Measurements from ENCODE around the gene FBXL16. TPM values are rescaled to one million over a fixed set of nuclear protein-coding genes. Genes with fewer than 3 reads are reported as not detected.

Gene FBXL16
- total RNA-seq, 1 experiment from 2014 or later: 40.5 TPM

DNA sequence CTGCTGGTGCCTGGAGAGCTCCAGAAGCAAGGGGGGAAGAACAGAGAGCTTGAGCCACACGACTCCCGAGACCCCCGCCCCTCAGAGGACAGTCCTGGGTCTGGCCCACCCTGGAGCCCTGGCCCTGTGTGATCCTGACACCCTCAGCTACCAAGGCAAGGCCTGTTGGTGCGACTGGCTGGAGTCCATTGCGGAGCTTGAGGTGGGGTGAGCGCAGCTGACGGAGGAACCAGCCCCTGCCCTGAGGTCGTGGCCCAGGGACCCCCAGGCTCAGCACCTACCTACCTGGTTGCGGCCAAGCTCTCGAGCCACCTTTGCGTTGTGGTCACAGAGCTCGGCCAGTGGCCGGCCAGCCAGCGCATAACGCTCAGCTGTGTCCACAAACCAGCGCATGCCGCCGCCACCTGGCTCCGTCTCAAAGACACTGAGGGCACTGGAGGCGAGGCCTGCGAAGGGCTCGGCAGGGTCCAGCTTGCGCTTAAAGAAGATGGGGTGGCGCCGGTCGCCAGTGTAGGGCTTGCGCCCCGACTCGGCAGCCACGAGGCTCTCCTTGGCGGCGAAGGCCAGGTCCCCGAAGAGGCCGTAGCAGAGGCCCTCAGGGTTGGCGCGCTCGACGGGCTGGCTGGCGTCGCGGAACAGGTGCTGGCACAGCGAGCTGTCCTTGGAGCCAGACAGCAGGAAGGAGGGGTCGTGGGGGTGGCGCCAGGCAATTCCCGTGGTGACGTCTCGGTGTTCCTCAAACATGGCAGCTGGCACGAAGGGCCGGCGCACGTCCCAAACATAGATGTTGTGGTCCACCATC lies 18.9 kb downstream of the FBXL16 start:
- Mint-ChIP-seq H3K27ac (ENCODE audit: low read depth, unreplicated experiment) (no peak overlapping the region), H3K36me3 (ENCODE audit: insufficient read depth, unreplicated experiment) (peaks cover 70% of the 10 kb centered on the region)
- POLR2A ChIA-PET: interaction anchor here (0.5 to 1.3 kb wide), 6 partner anchors 9 to 53 kb away, joined by 3 to 6 read pairs (median 4); partner anchors contain the start of gene ANTKMT

DNA sequence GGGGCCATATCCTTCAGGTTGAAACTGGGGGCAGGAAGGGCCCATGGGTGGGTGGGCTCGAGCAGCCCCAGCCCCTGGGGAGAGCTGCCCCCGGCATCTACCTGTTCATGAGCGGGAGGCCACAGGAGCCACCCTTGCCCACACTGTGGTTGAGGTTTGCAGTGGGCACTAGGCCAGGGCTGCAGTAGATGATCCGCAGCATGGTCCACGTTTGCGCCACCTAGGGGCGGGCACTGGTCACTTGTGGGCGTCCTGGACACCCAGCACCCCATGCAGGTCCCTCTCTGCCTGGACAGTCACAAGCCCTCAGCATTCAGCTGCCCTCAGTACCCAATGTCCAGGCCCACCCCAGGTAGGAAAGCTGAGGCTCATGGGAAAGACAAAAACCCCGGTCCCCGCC lies 19.6 kb downstream of the FBXL16 start:
- H3K4me3 Mint-ChIP-seq (ENCODE audit: unreplicated experiment): peak overlapping the region; percentile 76
- CTCF ChIA-PET: interaction anchor here (0.6 to 1.3 kb wide), 5 partner anchors 10 to 62 kb away, joined by 3 read pairs; no protein-coding TSS in a partner anchor
- POLR2A ChIA-PET: interaction anchor here (1.1 to 1.3 kb wide), 5 partner anchors 9 to 34 kb away, joined by 3 to 6 read pairs (median 4); partner anchors contain the start of gene ANTKMT
- intact Hi-C loops (cut with micrococcal nuclease): no loop called here
- DNase-seq (ENCODE audit: unreplicated experiment): peak; percentile 67
- TF ChIP-seq, protein P1, sequence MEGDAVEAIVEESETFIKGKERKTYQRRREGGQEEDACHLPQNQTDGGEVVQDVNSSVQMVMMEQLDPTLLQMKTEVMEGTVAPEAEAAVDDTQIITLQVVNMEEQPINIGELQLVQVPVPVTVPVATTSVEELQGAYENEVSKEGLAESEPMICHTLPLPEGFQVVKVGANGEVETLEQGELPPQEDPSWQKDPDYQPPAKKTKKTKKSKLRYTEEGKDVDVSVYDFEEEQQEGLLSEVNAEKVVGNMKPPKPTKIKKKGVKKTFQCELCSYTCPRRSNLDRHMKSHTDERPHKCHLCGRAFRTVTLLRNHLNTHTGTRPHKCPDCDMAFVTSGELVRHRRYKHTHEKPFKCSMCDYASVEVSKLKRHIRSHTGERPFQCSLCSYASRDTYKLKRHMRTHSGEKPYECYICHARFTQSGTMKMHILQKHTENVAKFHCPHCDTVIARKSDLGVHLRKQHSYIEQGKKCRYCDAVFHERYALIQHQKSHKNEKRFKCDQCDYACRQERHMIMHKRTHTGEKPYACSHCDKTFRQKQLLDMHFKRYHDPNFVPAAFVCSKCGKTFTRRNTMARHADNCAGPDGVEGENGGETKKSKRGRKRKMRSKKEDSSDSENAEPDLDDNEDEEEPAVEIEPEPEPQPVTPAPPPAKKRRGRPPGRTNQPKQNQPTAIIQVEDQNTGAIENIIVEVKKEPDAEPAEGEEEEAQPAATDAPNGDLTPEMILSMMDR (IDR thresholded peaks at IDR 0.05; ENCODE audit: unreplicated experiment): peak; percentile 57
- peaks cover 6% of the 10 kb centered on the region for H3K4me1 Mint-ChIP-seq (ENCODE audit: insufficient read depth, unreplicated experiment)
- BruUV-seq (replicated peaks): no TSS peak
- H3K27me3 Mint-ChIP-seq (ENCODE audit: insufficient read depth, unreplicated experiment): no peaks in the 10 kb centered on the region
- no peak overlapping the region for H3K27ac Mint-ChIP-seq (ENCODE audit: low read depth, unreplicated experiment)
- no peaks in the 10 kb centered on the region for H3K9me3 Mint-ChIP-seq (ENCODE audit: unreplicated experiment)
- peaks cover 70% of the 10 kb centered on the region for H3K36me3 Mint-ChIP-seq (ENCODE audit: insufficient read depth, unreplicated experiment)

More for the DNA sequence above, 18.9 kb downstream of the FBXL16 start:
- no TSS peak for BruUV-seq (replicated peaks)
- TF ChIP-seq, protein P1 (IDR thresholded peaks at IDR 0.05; ENCODE audit: unreplicated experiment): no peak
- no peak for DNase-seq (ENCODE audit: unreplicated experiment)
- H3K4me3 Mint-ChIP-seq (ENCODE audit: unreplicated experiment): no peak overlapping the region
- no peaks in the 10 kb centered on the region for H3K27me3 Mint-ChIP-seq (ENCODE audit: insufficient read depth, unreplicated experiment)
- H3K9me3 Mint-ChIP-seq (ENCODE audit: unreplicated experiment): no peaks in the 10 kb centered on the region
- H3K4me1 Mint-ChIP-seq (ENCODE audit: insufficient read depth, unreplicated experiment): peaks cover 6% of the 10 kb centered on the region
- intact Hi-C loops (cut with micrococcal nuclease): no loop called here
- CTCF ChIA-PET: interaction anchor here (0.8 to 1.3 kb wide), 7 partner anchors 8 to 63 kb away, joined by 3 to 4 read pairs (median 3); no protein-coding TSS in a partner anchor

DNA sequence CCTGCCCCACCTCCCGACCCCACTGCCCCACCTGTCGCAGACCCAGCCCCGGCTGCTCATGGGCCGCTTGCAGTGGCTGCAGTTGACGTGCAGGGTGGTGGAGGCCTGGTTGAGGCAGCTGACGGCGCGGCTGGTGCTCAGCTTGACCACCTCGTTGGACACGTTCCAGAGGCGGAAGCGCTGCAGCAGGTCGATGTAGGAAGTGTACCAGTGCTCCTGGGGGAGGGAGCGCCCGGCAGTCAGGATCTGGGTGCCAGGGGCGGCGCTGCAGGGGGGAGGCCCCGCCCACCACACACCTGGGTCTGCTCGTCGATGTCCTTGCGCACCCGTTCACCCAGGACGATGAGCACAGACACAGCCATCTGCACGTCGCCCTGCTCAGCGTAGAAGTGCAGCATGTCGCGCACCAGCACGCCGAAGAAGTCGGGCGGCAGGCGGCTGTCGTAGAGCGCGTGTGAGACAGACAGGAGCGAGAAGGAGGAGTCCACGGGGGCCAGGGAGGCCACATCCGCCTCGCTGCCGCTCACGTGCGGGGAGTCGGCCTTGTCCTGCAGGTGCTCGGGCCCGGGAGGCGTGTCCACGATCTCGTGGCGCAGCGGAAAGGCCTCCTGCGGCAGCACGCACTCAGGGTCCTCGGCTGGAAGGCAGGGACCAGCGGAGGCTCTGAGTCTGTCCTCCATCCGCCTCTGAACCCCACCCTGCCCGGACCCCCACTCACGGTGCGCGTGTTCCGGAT lies 20.5 kb downstream of the FBXL16 start:
- Mint-ChIP-seq H3K27me3 (ENCODE audit: insufficient read depth, unreplicated experiment) (no peaks in the 10 kb centered on the region), H3K27ac (ENCODE audit: low read depth, unreplicated experiment) (peak overlapping the region; percentile 61), H3K36me3 (ENCODE audit: insufficient read depth, unreplicated experiment) (peaks cover 64% of the 10 kb centered on the region), H3K4me1 (ENCODE audit: insufficient read depth, unreplicated experiment) (peaks cover 6% of the 10 kb centered on the region), H3K9me3 (ENCODE audit: unreplicated experiment) (no peaks in the 10 kb centered on the region), H3K4me3 (ENCODE audit: unreplicated experiment) (peak overlapping the region; percentile 76)
- BruUV-seq (replicated peaks): no TSS peak
- ChIA-PET POLR2A (interaction anchor here (0.6 to 2.9 kb wide), 11 partner anchors 8 to 92 kb away, joined by 3 to 16 read pairs (median 8); partner anchors contain the start of genes METTL26, RHBDL1 and WDR90), CTCF (interaction anchor here (0.6 to 0.8 kb wide), 3 partner anchors 9 to 83 kb away, joined by 3 read pairs; partner anchors contain the start of gene METRN)
- DNase-seq (ENCODE audit: unreplicated experiment): no peak
- TF ChIP-seq, protein P1 (IDR thresholded peaks at IDR 0.05; ENCODE audit: unreplicated experiment): no peak
- intact Hi-C loops (cut with micrococcal nuclease): no loop called here
